HEK293 (cell line): ENCODE measurements around the gene ROBO1.

Experiments used
- KLF8 ChIP-seq: fragments of 450-650 bp; formaldehyde crosslinking; IDR thresholded peaks from 2 replicates; pipeline ENCODE4 v1.5.1; 2016; ENCODE audit warnings: missing biosample characterization, missing genetic modification characterization
- REPIN1 ChIP-seq: fragments of 450-650 bp; formaldehyde crosslinking; IDR thresholded peaks from 2 replicates; pipeline ENCODE4 v1.5.1; 2017; ENCODE audit warnings: missing biosample characterization, missing genetic modification characterization, low read depth
- WT1 ChIP-seq: fragments of 450-650 bp; formaldehyde crosslinking; IDR thresholded peaks from 2 replicates; pipeline ENCODE4 v1.5.1; 2016; ENCODE audit warnings: missing biosample characterization, missing genetic modification characterization
- ZNF292 ChIP-seq: fragments of 450-650 bp; formaldehyde crosslinking; IDR thresholded peaks from 2 replicates; pipeline ENCODE4 v1.5.1; 2016; ENCODE audit warnings: low read depth, missing biosample characterization, missing genetic modification characterization, borderline replicate concordance
- ZNF423 ChIP-seq: fragments of 450-650 bp; formaldehyde crosslinking; IDR thresholded peaks from 2 replicates; pipeline ENCODE4 v1.5.1; 2016; ENCODE audit warnings: missing biosample characterization, missing genetic modification characterization
- ZNF510 ChIP-seq: fragments of 450-650 bp; formaldehyde crosslinking; IDR thresholded peaks from 2 replicates; pipeline ENCODE4 v1.5.1; 2018; ENCODE audit warnings: mild to moderate bottlenecking, missing genetic modification characterization, missing biosample characterization; ENCODE audit not compliant: insufficient replicate concordance
- ZNF76 ChIP-seq: fragments of 450-650 bp; formaldehyde crosslinking; IDR thresholded peaks from 2 replicates; pipeline ENCODE4; 2016; ENCODE audit warnings: low read depth, missing biosample characterization, missing genetic modification characterization, borderline replicate concordance
- TF ChIP-seq, protein P1 (sequence below): fragments of 450-650 bp; formaldehyde crosslinking; IDR thresholded peaks from 2 replicates; pipeline ENCODE4 v1.5.1; 2016; ENCODE audit warnings: missing biosample characterization, missing genetic modification characterization
- TF ChIP-seq, protein P2 (sequence below): fragments of 450-650 bp; formaldehyde crosslinking; IDR thresholded peaks from 2 replicates; pipeline ENCODE4 v1.5.1; 2016; ENCODE audit warnings: missing biosample characterization, missing genetic modification characterization

DNA sequence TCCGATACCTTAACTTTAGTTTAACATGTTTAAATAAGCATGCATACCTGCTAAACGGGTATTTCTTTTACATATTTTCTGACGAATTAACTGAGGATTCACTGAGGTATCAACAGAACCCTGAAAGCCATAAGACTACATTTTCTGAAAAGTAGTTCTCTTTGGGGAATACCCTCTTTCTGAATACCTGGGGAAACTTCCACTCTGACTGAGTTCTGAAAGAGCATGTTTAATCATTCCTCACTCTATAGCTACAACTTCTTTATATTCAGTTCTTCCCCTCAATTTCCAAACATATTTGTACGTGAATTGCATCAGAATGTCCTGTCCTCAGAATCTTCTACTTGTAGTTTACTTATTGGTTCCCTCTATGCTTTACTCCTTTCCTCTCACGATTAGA is 403.0 kb downstream of the ROBO1 start:
- TF ChIP-seq, protein P1, sequence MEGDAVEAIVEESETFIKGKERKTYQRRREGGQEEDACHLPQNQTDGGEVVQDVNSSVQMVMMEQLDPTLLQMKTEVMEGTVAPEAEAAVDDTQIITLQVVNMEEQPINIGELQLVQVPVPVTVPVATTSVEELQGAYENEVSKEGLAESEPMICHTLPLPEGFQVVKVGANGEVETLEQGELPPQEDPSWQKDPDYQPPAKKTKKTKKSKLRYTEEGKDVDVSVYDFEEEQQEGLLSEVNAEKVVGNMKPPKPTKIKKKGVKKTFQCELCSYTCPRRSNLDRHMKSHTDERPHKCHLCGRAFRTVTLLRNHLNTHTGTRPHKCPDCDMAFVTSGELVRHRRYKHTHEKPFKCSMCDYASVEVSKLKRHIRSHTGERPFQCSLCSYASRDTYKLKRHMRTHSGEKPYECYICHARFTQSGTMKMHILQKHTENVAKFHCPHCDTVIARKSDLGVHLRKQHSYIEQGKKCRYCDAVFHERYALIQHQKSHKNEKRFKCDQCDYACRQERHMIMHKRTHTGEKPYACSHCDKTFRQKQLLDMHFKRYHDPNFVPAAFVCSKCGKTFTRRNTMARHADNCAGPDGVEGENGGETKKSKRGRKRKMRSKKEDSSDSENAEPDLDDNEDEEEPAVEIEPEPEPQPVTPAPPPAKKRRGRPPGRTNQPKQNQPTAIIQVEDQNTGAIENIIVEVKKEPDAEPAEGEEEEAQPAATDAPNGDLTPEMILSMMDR (tag by site-specific recombination), result no peak
- TF ChIP-seq ZNF423 (tag by site-specific recombination) (no peak), ZNF510 (tag by site-specific recombination) (no peak), REPIN1 (tag by site-specific recombination) (no peak), KLF8 (tag by site-specific recombination) (no peak), WT1 (tag by site-specific recombination) (no peak), ZNF76 (tag by site-specific recombination) (no peak), ZNF292 (tag by site-specific recombination) (no peak)
- TF ChIP-seq, protein P2, sequence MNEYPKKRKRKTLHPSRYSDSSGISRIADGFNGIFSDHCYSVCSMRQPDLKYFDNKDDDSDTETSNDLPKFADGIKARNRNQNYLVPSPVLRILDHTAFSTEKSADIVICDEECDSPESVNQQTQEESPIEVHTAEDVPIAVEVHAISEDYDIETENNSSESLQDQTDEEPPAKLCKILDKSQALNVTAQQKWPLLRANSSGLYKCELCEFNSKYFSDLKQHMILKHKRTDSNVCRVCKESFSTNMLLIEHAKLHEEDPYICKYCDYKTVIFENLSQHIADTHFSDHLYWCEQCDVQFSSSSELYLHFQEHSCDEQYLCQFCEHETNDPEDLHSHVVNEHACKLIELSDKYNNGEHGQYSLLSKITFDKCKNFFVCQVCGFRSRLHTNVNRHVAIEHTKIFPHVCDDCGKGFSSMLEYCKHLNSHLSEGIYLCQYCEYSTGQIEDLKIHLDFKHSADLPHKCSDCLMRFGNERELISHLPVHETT (tag by site-specific recombination), result no peak
